Brain pericyte (primary cell): Measurements from ENCODE around the gene HAGHL.
"Not testable (repeated sequence)": the region's sequence is repeated elsewhere in the genome, so short reads cannot be mapped to it uniquely, and the experiment has no call there.

Experiments used
- DNase-seq: peaks from one replicate; pipeline ENCODE4 v3.0.0-alpha.2; 2012; ENCODE audit warnings: low read depth, low spot score

HAGHL gene

DNA sequence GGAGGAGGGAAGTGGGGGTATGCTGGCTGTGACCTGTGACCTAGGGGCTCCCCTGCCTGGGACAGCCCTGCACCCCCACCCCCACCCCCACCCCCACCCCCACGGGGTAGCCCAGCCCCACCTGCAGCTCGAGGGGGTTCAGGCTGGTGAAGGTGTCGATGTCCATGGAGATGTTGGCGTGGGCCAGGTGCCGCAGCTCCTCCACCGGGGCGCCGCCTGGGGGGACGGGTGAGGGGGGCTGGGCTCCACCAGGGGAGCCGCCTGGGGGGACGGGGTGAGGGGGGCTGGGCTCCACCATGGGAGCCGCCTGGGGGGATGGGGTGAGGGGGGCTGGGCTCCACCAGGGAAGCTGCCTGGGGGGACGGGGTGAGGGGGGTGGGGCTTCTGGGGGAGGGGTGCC, 43.5 kb downstream of the HAGHL start:
- no peak for DNase-seq

- no peak for DNase-seq
Observed at GRCh38 chr16:772959-773358, 46.1 kb downstream of the HAGHL start.

DNA sequence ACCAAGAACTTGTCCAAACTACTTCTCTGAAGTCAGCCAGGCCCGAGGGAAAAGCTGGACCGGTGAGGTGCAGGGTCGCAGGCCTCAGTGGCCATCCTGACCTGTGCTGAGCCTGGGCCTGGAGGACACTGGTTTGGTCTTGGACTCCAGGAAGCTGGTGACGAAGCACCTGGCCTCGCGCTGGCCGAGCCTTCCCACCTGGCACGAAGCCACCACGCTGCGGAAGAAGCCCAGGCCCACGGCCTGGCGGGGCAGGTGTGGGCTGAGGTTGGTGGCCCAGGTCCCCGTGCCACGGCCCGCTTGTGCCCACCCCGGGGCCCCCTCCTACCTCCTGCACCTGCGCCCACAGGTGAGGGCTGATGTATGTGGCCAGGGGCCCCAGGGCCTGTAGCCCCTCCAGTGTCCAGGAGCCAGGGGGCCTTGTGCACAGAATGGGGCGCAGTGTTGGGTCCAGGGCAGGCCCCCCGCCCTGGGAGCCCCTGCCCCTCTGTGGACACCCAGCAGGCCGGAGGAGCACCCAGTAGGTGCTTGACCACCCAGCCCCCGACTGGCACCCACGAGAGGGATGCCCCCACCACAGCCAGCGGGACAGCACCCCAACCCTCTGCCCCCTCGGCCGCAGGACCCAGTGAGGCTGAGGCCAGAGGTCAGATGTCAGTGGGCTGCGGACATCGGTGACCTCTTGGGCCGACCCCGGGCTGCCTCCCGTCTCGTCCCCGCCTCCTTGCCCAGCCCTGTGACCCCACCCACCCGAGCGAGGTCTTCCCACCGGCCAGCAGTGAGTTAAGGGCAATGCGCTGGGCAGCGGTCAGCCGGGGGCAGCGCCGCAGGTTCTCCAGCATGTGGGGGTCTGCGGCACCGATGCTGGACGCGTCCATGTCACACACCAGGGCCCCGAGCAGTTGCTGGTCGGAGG, 47.4 kb downstream of the HAGHL start:
- no peak for DNase-seq

GRCh38 chr16:775236-775796, 48.4 kb downstream of the HAGHL start:
- DNase-seq = no peak

DNA sequence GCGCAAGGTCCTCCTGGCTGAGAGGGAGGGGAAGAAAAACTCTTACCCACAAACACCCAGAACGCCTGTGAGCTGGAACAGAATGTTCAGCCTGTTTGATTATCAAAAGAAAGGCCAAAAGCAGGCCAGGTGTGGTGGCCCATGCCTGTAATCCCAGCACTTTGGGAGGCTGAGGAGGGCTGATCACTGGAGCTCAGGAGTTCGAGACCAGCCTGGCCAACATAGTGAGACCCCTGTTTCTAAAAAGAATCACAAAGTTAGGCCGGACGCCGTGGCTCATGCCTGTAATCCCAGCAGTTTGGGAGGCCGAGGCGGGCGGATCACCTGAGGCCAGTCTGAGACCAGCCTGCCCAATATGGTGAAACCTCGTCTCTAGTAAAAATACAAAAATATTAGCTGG, 49.4 kb downstream of the HAGHL start:
- not testable (repeated sequence) for DNase-seq

GRCh38 chr16:776824-777223, 49.9 kb downstream of the HAGHL start:
- no peak for DNase-seq

DNA sequence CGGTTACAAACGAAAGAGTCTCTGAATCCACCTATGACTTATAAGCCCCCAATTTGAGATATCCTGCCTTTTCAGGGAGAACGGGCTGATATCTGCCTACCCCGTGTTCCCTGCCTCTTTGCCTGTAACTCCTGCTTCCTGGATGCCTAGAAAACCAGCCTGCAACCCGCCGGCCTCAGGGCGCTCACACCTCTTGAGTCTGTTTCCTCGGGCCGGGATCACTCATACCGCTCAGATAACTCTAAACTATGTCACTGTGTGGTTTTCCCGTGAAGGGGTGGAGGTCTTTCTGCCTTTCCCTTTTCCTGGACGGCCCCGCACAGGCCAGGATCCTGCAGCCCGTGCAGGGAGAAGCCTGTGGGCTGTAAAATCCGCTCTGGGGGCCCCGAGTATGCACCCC, 50.9 kb downstream of the HAGHL start:
- DNase-seq = no peak

DNA sequence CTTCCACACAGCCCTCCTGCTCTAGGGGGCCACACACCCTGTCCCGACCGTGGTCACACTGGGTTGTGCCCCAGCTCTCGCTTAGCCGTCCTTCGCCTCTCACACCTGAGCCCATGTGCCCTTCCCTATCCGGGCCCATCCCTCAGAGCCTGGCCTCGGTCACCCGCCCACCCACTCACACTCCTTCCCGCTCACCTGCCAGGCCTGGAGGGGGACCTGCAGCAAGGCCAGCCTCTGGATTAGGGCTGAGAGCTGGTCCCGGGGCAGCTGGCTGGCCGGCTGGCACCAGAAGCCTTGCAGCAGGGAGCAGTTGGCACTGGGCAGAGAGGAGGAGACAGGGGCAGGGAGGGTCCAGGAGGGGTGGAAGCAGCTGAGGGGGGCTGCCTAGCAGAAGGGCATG, 51.5 kb downstream of the HAGHL start:
- DNase-seq = no peak

DNA sequence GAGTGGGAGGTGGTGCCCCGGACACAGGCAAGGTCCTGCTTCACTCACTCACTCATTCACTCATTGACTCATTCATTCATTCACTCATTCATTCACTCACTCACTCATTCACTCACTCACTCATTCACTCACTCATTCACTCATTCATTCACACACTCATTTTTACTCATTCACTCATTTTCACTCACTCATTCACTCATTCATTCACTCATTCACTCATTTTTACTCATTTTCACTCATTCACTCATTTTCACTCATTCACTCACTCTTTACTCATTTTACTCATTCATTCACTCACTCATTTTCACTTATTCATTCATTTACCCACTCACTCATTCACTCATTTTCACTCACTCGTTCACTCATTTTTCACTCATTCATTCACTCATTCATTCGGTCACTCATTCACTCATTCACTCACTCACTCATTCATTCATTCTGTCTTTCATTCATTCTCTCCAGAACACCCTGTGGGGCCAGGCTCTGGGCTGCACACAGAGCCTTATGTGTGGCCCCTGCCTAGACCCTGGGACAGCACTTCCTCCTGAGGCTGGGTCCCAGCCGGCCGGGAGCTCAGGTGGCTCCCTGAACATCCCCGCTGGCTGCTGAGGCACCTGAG, 52.1 kb downstream of the HAGHL start:
- no peak for DNase-seq
